Activated naive CD4-positive, alpha-beta T cell treated with anti-CD3 and anti-CD28 coated beads, Interleukin-2, amount 50 U/mL, for 72 hours (primary cell): ENCODE results near the gene WDFY2. TPM values are rescaled to one million over a fixed set of nuclear protein-coding genes. Genes with fewer than 3 reads are reported as not detected.
A peak's percentile ranks its signal among the peaks of the same experiment; 100 is the strongest.

Source experiments
- ATAC-seq, 2 donors: fragments of 150-1000 bp; cut with Tn5 transposase; 2 replicates each; pipeline ENCODE4 v1.10.0; 2021; ENCODE audit warnings: mild to moderate bottlenecking in 2 of 2, moderate library complexity in 2 of 2
- DNase-seq, 2 donors: peaks; one replicate each; pipeline ENCODE4 v3.0.0; 2021 to 2022; ENCODE audit warnings: low spot score in 2 of 2
- H3K27ac Mint-ChIP-seq, 2 donors: one replicate each; pipeline ENCODE4 v1.8.0; 2022; ENCODE audit warnings: mild to moderate bottlenecking in 2 of 2, mixed read lengths in 2 of 2
- H3K36me3 Mint-ChIP-seq, 2 donors: one replicate each; pipeline ENCODE4 v1.8.0; 2022; ENCODE audit warnings: mixed read lengths in 2 of 2
- H3K9me3 Mint-ChIP-seq, 2 donors: one replicate each; pipeline ENCODE4 v1.8.0; 2022; ENCODE audit warnings: mixed read lengths in 2 of 2
- total RNA-seq, 2 donors: library from RNA; stranded (reverse); gene quantifications; one replicate each; pipeline ENCODE4 v1.2.3, GENCODE V29; 2022

WDFY2 gene
- total RNA-seq, 2 donors from 2014 or later: 16.4 to 17.5 TPM

DNA sequence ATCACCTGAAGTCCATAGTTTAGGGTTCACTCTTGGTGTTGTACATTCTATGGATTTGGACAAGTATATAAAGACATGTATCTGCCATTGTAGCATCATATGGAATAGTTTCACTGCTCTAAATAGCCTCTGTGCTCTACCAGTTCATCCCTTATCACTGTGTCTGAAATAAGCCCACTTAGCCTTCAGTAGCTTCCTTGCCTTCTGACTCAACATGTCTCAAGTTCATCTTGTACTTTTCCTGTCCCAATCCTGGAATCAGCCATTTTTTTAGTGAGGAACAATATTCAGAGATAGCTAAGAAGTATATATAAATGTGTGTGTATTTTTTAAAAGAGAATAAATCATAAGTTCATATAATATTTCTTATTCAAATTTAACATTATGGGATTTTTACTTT lies 140.5 kb downstream of the WDFY2 start:
- Mint-ChIP-seq H3K9me3 (no peaks in the 10 kb centered on the region), H3K36me3 (no peaks in the 10 kb centered on the region), H3K27ac (no peak overlapping the region)
- ATAC-seq (no peak), DNase-seq (no peak)

DNA sequence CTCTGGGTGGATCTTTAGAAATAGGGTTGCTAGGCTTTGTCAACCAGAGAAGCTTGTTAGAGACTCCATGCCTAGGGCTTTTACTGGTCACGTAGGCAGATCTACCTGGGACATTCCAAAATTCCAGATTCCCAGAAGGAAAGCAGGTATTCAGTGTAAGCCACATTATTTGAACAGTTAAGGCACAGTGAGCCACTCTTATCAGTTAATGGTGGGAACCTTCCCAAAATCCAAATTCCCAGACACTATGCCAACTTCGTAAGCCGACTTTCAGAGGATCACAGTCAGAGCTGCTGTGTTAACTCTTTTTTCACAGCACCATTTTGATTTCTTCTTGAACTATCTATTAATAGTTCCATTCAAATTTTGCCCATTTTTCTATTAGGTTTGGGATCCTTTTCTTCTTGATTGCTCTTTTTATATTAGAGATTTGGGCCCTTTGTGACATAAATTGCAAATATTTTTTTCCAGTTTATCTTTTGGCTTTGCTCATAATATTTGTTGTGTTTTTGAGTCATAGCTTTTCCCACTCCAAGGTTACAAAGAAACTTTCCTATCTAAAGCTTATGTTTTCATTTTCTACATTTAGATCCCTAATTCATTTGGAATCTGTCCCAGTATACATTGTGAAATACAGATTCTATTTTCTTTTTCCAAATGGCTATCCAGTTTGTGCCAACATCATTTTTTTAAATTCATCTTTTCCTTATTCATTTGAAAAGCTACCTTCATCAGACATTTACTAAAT lies 142.4 kb downstream of the WDFY2 start:
- no peak overlapping the region for H3K27ac Mint-ChIP-seq
- DNase-seq: no peak
- ATAC-seq: no peak
- H3K36me3 Mint-ChIP-seq: no peaks in the 10 kb centered on the region
- H3K9me3 Mint-ChIP-seq: no peaks in the 10 kb centered on the region

DNA sequence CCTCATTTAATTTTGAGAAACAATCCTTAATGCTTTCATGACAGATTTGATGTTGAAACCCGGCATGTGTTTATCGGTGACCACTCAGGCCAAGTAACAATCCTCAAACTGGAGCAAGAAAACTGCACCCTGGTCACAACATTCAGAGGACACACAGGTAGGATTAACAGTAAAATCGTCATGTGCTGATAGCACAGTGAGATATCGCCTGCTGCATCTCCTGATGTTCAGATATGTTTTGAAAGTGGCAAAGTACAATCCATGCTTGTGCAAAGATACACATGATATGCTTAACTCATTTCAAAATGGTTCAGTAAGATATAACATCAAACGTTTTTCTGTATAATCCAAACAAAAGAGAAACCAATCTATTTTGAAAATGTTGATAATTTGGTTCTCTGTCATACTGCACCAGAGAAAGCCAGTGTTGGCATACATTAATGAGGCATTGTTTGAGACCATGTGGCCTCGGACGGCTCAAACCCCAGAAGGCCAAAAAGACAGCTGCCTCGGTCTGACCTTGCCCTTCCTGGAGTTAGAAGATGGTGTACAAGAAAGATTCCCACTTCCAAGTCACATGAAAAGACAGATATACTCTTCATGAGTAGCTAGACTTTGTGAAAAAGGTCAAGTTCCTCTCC lies 143.5 kb downstream of the WDFY2 start:
- DNase-seq: no peak
- no peaks in the 10 kb centered on the region for H3K9me3 Mint-ChIP-seq
- no peaks in the 10 kb centered on the region for H3K36me3 Mint-ChIP-seq
- H3K27ac Mint-ChIP-seq: no peak overlapping the region
- no peak for ATAC-seq

DNA sequence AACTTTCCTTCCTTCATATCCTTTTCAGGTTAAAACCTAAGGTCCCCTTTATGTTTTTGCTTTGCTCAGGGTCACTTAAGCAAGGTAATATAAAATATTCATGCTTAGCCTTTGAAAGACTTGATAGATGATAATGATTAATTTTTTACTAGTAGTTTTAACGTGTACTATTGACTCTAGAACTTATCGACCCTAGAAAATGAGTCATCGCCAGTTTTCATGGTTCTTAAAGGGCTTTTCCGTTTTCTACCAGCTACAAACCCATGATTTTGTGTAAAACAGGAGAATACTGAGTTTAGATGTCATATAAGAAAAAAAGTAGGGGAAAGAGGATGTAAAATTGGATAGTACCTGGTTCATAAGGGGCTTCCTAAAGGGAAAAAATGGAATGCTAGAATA lies 144.0 kb downstream of the WDFY2 start:
- Mint-ChIP-seq H3K27ac (no peak overlapping the region), H3K36me3 (no peaks in the 10 kb centered on the region), H3K9me3 (no peaks in the 10 kb centered on the region)
- DNase-seq (no peak), ATAC-seq (no peak)

DNA sequence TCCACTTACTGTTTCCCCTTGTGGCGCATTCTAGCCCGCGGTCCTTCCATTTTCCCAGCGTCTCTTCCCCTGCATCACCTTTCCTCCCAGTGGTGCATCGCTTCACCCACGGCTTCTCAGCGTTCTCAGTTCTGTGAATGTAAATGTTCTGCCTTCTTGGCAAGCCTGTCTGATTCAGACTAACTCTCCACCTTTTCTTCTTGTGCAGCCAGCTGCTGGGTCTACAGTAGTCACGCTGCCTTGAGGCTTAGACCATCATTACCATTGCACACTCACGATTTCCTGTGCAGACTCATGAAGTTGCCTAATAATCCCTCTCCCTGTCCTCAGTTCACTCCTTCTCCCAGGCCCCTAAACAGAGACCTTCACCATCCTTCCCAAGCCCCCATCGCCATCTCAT lies 144.7 kb downstream of the WDFY2 start:
- Mint-ChIP-seq H3K27ac (no peak overlapping the region), H3K36me3 (no peaks in the 10 kb centered on the region), H3K9me3 (no peaks in the 10 kb centered on the region)
- DNase-seq (no peak), ATAC-seq (peak in 1 of 2 donors; percentile 34)

DNA sequence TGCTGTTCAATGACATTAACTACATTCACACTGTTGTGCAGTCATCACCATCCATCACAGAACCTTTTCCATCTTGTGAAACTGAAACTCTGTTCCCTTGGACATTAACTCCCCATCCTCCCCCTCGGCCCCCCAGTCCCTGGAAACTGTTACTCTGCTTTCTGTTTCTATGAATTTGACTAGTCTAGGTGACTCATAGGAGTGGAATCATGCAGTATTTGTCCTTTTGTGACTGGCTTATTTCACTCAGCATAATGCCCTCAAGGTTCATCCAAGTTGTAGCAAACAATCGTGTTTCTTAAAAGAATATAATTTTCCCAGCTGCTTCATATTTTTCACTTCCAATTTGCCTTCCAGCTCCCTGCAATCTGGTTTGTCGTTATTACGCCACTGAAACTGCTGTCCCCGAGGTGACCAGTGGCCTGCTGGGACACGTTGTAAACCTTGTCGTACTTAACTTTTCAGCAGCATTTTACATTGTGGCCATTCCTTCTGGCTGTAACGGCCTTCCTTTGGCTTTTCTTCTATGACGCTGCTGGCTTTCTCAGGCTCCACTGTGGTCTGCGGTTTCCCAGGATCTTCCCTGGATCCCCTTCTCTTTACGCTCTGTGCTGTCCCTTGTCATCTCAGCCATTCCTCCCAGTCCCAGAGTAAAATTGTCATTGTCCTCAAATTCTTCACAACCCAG lies 145.7 kb downstream of the WDFY2 start:
- Mint-ChIP-seq H3K36me3 (no peaks in the 10 kb centered on the region), H3K27ac (no peak overlapping the region), H3K9me3 (no peaks in the 10 kb centered on the region)
- peak in 1 of 2 donors; percentile 36 for DNase-seq
- peak; percentile 93 to 94 for ATAC-seq

DNA sequence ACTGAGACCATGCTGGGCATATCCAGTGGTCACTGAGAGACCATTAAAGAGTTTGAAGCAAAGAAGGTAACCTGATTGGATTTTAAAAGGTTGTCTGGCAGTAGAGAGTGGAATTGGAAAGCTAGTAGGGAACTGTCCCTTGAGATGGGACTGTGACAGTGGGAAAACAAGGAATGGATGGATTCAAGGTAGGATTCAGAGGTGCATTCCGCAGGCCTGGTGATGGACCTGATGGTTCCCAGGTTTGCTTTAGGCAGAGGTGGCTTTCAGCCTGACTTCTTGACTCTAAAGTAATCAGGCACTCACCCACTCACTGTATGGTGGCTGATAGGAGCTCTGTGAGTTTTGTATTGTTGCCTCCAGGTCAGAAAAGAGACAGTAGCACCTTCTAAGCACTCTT lies 146.7 kb downstream of the WDFY2 start:
- no peaks in the 10 kb centered on the region for H3K36me3 Mint-ChIP-seq
- no peaks in the 10 kb centered on the region for H3K9me3 Mint-ChIP-seq
- no peak overlapping the region for H3K27ac Mint-ChIP-seq
- ATAC-seq: no peak
- no peak for DNase-seq

DNA sequence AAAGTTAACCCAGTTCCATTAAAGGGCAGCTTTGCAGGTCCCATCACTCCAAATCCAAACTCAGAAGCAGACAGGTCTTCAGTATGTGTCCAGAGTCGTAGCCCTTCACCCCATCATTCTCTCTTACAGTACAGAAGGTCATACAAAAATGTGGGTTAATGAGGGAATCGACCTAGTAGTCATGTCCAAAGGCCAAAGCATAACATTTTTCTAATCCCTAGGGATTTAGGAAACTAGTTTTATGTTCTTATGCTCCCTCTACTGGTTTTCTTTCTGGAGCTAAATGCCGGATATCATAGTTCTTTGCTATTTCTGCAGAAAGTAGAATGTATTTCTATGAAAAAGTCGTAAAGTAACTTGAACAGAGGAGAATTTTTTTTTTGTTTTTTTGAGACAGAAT lies 147.5 kb downstream of the WDFY2 start:
- ATAC-seq (no peak), DNase-seq (no peak)
- no peaks in the 10 kb centered on the region for H3K9me3 Mint-ChIP-seq
- no peaks in the 10 kb centered on the region for H3K36me3 Mint-ChIP-seq
- no peak overlapping the region for H3K27ac Mint-ChIP-seq

DNA sequence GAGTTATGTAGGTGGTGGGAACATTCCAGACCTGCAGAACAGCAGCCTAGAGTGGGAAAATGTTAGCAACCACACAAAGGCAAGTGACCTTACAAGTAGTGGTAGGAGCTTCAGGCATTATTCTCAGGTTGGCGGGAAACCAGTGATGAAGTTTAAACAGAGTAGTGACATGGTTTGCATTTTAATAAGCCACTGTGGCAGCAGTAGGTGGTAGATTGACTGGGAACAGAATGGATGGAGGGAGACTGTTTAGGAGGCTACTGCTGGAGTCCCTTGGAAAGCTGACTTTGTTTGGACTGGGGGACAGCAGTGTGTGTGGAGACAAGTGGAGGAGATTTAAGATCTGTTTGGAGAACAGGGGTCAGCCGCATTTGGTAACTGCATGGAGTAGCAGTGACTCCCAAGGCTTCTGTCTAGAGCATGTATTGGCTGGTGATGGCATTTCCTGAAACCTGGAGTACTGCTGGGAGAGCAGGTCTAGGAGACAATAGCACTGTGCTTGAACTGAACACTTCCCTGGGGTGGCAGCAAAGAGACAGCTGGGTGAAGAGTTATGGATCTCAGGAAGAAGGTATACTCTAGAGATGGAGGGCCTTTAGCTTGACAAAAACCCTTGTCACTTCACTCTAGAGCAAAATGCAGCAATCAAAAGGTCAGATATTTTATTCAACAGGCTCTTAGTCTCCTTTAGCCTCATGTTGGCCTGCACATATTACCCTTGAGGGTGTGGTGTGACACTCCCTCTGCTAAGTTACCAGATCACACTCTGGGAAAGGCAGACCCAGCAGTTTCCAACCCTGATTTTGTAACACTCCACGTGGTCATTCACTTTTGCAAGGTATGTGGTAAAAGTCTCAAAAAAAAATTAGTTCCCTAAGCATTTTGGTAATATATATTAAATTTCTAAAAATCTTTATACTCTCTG lies 149.4 kb downstream of the WDFY2 start:
- ATAC-seq (no peak), DNase-seq (no peak)
- Mint-ChIP-seq H3K27ac (no peak overlapping the region), H3K9me3 (no peaks in the 10 kb centered on the region), H3K36me3 (peaks cover 0 to under 1% of the 10 kb centered on the region in 2 donors)

DNA sequence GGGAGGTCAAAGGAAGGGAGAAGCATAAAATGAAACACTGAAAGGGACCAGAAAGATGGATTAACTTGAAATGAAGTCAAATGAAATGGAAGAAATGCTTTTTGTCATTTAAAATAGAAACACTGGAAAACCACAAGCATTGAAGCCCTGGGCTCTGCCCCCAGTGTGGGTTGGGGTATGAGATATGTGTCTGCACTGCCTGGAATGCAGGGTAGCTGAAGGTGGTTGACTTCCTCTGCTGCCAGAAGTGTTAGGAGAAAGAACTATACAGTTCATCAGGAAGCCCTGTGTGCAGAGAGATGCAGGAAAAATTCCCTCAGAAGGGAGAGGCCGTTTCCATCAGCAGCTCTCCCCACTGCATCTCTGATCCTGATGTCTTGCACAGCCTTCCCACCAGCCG lies 150.5 kb downstream of the WDFY2 start:
- no peak for ATAC-seq
- Mint-ChIP-seq H3K27ac (peak overlapping the region in 1 of 2 donors; percentile 41), H3K9me3 (no peaks in the 10 kb centered on the region), H3K36me3 (peaks cover 0 to 6% of the 10 kb centered on the region in 2 donors)
- no peak for DNase-seq

DNA sequence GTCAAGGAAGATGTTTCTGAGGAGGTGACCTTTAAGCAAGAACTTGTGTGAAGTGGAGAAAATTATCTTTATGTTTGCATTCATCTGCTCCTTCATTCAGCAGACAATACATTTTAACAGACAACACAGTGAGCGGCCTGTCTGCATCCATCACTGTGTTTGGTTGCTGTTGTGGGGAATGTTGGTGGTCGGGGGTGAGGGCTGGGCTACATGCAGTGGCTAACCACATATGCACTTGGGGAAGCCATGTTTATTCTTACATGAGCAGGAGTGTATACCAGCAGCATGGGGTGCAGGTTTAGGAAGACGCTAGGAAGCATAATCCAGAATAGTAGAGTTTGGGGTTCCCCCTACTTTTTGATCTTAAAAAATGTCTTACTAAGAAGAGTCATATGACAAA lies 153.3 kb downstream of the WDFY2 start:
- Mint-ChIP-seq H3K27ac (no peak overlapping the region), H3K9me3 (no peaks in the 10 kb centered on the region), H3K36me3 (peaks cover 10 to 11% of the 10 kb centered on the region in 2 donors)
- no peak for DNase-seq
- ATAC-seq: peak; percentile 34 to 49

DNA sequence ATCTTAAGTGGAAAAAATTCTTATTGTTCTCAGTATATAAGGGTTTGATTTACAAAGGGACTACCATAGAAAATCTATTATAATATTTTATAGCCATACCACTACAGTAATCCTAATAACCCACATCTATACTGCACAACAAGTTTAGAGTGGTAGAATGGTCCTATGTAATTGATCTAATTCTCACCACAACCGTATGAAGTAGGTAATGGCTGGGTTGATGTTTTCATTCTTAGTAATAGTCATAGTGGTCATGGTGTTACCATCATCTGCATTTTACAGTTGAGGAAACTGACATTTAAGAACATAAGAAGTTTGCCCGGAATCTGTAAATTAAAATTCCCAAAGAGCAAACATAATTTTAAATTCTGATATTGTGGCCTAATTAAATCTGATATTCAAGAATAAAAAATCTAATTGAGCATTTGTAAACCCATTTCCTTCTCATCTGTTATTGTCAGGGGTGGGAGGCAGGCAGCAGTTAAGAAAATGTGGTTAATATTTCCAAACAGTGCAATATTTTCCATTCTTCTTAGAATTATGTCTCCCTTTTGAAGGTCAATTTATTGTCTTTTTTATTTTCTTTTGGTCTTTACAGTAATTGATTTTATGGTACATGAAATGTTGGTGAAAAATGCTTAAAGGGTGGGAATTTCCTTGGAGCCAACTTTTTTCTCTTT lies 154.1 kb downstream of the WDFY2 start:
- H3K27ac Mint-ChIP-seq: no peak overlapping the region
- peaks cover 10 to 11% of the 10 kb centered on the region in 2 donors for H3K36me3 Mint-ChIP-seq
- no peaks in the 10 kb centered on the region for H3K9me3 Mint-ChIP-seq
- ATAC-seq (peak; percentile 67 to 77), DNase-seq (no peak)

DNA sequence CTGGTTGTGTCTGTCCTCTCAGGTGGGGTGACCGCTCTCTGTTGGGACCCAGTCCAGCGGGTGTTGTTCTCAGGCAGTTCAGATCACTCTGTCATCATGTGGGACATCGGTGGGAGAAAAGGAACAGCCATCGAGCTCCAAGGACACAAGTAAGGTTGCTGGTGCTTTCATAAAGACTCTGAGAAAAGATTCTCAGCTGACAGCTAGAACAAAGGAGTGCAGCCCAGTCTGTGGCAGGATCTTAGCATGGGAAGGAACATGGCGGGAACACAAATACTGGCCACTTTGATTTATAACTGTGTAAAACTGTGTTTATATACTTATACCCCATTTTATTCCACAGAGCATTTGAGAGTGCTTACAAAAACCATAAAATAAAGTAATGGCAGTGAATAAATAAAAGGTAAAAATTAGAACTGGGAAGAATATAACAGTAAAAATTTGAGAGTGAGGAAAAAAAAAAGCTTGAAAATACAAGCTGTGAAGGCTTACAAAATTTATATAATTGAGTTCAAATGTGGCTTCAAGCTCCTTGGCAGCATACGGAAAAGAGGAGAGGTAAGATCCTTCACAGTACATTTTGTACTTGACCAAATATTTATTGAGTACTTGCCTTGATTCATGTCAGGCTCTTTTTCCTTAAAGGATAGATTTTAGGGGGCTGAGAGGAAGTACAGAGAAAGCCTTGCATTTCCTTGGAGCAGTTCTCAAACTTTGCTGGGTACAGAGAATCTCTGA lies 154.9 kb downstream of the WDFY2 start:
- Mint-ChIP-seq H3K27ac (no peak overlapping the region), H3K36me3 (peaks cover 10 to 11% of the 10 kb centered on the region in 2 donors), H3K9me3 (no peaks in the 10 kb centered on the region)
- no peak for DNase-seq
- no peak for ATAC-seq

DNA sequence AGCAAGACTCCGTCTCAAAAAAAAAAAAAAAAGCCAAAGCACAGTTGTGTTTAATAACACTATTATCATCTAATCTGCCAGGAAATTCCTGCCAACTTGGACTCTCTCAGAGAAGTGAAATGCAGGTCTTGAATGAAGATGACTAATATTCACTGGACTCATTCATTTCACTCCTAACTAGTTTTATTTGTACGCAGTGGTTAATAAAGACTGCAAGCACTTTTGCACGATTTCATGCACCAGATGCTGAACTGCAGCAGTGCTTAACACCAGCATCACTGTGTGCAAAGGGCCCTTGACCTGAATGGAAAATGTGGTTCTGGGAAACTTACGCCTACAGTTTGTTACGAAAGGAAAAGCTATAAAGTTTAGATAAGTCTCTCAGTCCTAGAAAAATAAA lies 156.4 kb downstream of the WDFY2 start:
- DNase-seq: no peak
- peaks cover 2 to 5% of the 10 kb centered on the region in 2 donors for H3K9me3 Mint-ChIP-seq
- no peak overlapping the region for H3K27ac Mint-ChIP-seq
- ATAC-seq: no peak
- H3K36me3 Mint-ChIP-seq: peaks cover 11 to 16% of the 10 kb centered on the region in 2 donors

DNA sequence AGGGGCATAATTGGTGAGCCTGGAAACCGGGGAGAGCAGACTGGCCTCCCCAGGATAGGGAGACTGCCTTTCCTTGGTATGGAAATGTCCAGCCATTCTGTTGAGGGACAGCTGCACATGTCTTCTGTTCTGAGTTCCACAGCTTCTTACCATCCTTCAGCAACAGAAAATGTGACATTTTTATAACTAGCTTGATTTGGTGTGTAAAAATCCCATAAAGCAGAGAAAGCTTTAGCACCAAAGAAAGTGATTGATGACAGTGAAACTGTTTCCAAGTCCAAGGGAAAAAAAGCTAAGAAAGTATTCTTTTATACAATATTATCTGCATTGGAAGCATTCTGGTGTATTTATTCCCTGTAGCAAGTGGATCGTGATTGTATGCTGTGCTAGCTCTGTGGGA lies 157.8 kb downstream of the WDFY2 start:
- Mint-ChIP-seq H3K9me3 (peaks cover 2 to 5% of the 10 kb centered on the region in 2 donors), H3K36me3 (peaks cover 11 to 16% of the 10 kb centered on the region in 2 donors), H3K27ac (no peak overlapping the region)
- no peak for DNase-seq
- no peak for ATAC-seq
